Type B pancreatic cell (in vitro differentiated cells): ENCODE measurements around the gene MMP2. TPM values are rescaled to one million over a fixed set of nuclear protein-coding genes. Genes with fewer than 3 reads are reported as not detected.
A peak's percentile ranks its signal among the peaks of the same experiment; 100 is the strongest.

ENCODE experiments used
- DNase-seq: peaks from one replicate; pipeline ENCODE4 v3.0.0; 2021; ENCODE audit warnings: mixed read lengths; ENCODE audit not compliant: unreplicated experiment; ENCODE audit errors: extremely low spot score
- H3K27ac Mint-ChIP-seq: 2 replicates; pipeline ENCODE4 v1.8.0; 2021; ENCODE audit warnings: mild to moderate bottlenecking, mixed read lengths
- H3K27me3 Mint-ChIP-seq: 2 replicates; pipeline ENCODE4 v1.8.0; 2021; ENCODE audit warnings: mixed read lengths
- H3K36me3 Mint-ChIP-seq: 2 replicates; pipeline ENCODE4 v1.8.0; 2021; ENCODE audit warnings: mixed read lengths
- H3K4me1 Mint-ChIP-seq: one replicate; pipeline ENCODE4 v1.8.0; 2021; ENCODE audit warnings: mixed read lengths; ENCODE audit not compliant: unreplicated experiment
- H3K4me3 Mint-ChIP-seq: 2 replicates; pipeline ENCODE4 v1.8.0; 2021; ENCODE audit warnings: mild to moderate bottlenecking, mixed read lengths
- H3K9me3 Mint-ChIP-seq: 2 replicates; pipeline ENCODE4 v1.8.0; 2021; ENCODE audit warnings: mixed read lengths
- CTCF ChIP-seq: fragments of 200-600 bp; sonication (generic); conservative IDR thresholded peaks from 2 replicates; pipeline ENCODE4 v1.5.0; 2021; ENCODE audit warnings: antibody characterized with exemption, mild to moderate bottlenecking
- total RNA-seq: library from RNA; stranded (reverse); gene quantifications from 2 replicates; pipeline ENCODE4 v1.2.1, GENCODE V29; 2021; ENCODE audit warnings: low replicate concordance

MMP2 gene
- total RNA-seq, 1 donor from 2014 or later = 106 TPM

- TF ChIP-seq CTCF = no peak
- no peak overlapping the region for H3K27ac Mint-ChIP-seq
Observed at GRCh38 chr16:55474821-55475220, 4.2 kb upstream of the MMP2 start.

GRCh38 chr16:55475919-55476318 lies 3.1 kb upstream of the MMP2 start:
- no peak overlapping the region for H3K4me3 Mint-ChIP-seq
- H3K27me3 Mint-ChIP-seq = peaks cover 65% of the 10 kb centered on the region
- peaks cover 4% of the 10 kb centered on the region for H3K36me3 Mint-ChIP-seq

More at GRCh38 chr16:55474821-55475220, 4.2 kb upstream of the MMP2 start:
- H3K36me3 Mint-ChIP-seq = peaks cover 4% of the 10 kb centered on the region
- H3K27me3 Mint-ChIP-seq = peaks cover 54% of the 10 kb centered on the region
- H3K4me3 Mint-ChIP-seq = no peak overlapping the region
- H3K9me3 Mint-ChIP-seq = peaks cover 4% of the 10 kb centered on the region
- H3K4me1 Mint-ChIP-seq = peaks cover 11% of the 10 kb centered on the region
- no peak for DNase-seq

GRCh38 chr16:55476625-55477533 lies 2.1 kb upstream of the MMP2 start:
- H3K36me3 Mint-ChIP-seq = peaks cover 4% of the 10 kb centered on the region
- no peak for TF ChIP-seq CTCF
- no peak for DNase-seq
- peaks cover 18% of the 10 kb centered on the region for H3K4me1 Mint-ChIP-seq
- no peak overlapping the region for H3K27ac Mint-ChIP-seq
- H3K4me3 Mint-ChIP-seq = no peak overlapping the region
- peaks cover 66% of the 10 kb centered on the region for H3K27me3 Mint-ChIP-seq
- H3K9me3 Mint-ChIP-seq = no peaks in the 10 kb centered on the region

More at GRCh38 chr16:55475919-55476318, 3.1 kb upstream of the MMP2 start:
- DNase-seq = no peak
- H3K4me1 Mint-ChIP-seq = peaks cover 17% of the 10 kb centered on the region
- no peak for TF ChIP-seq CTCF
- H3K27ac Mint-ChIP-seq = no peak overlapping the region
- H3K9me3 Mint-ChIP-seq = peaks cover 4% of the 10 kb centered on the region

- no peak overlapping the region for H3K27ac Mint-ChIP-seq
- DNase-seq = no peak
- H3K36me3 Mint-ChIP-seq = peaks cover 4% of the 10 kb centered on the region
- no peak overlapping the region for H3K4me3 Mint-ChIP-seq
- H3K4me1 Mint-ChIP-seq = peaks cover 18% of the 10 kb centered on the region
- peaks cover 71% of the 10 kb centered on the region for H3K27me3 Mint-ChIP-seq
- H3K9me3 Mint-ChIP-seq = no peaks in the 10 kb centered on the region
- no peak for TF ChIP-seq CTCF
Observed at GRCh38 chr16:55477736-55478135, 1.3 kb upstream of the MMP2 start.

GRCh38 chr16:55479430-55480140 lies 587 bp downstream of the MMP2 start:
- no peak for DNase-seq
- Mint-ChIP-seq H3K4me3 (peak overlapping the region; percentile 94), H3K4me1 (peaks cover 18% of the 10 kb centered on the region), H3K36me3 (peaks cover 6% of the 10 kb centered on the region), H3K9me3 (no peaks in the 10 kb centered on the region), H3K27ac (peak overlapping the region; percentile 71), H3K27me3 (peaks cover 61% of the 10 kb centered on the region)
- no peak for TF ChIP-seq CTCF
